ENCODE data around the gene ATG14.

GRCh38 chr14:55433880-55434804 lies 22.5 kb upstream of the ATG14 start:
- no peak for TF ChIP-seq USF2 (IDR thresholded peaks at IDR 0.05; ENCODE audit: borderline replicate concordance, low read depth, low read length)
- TF ChIP-seq RCOR1 (IDR thresholded peaks at IDR 0.05; ENCODE audit: low read length) = no peak
- no peak for TF ChIP-seq CTCF (IDR thresholded peaks at IDR 0.05)
- TF ChIP-seq GABPA (IDR thresholded peaks at IDR 0.05; ENCODE audit: low read depth) = no peak
- TF ChIP-seq, protein P1, sequence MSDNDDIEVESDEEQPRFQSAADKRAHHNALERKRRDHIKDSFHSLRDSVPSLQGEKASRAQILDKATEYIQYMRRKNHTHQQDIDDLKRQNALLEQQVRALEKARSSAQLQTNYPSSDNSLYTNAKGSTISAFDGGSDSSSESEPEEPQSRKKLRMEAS (IDR thresholded peaks at IDR 0.05; ENCODE audit: low read depth) = no peak
- no peak for TF ChIP-seq JUND (IDR thresholded peaks at IDR 0.05)
- TF ChIP-seq YY1 (IDR thresholded peaks at IDR 0.05; ENCODE audit: low read depth) = no peak
- TF ChIP-seq REST (IDR thresholded peaks at IDR 0.05; ENCODE audit: low read depth, low read length) = no peak

Measured in SK-N-SH (cell line).